HG02763 (cell line): Measurements from ENCODE around the gene NUP43.
A peak's percentile ranks its signal among the peaks of the same experiment; 100 is the strongest.
"Not testable (repeated sequence)": the region's sequence is repeated elsewhere in the genome, so short reads cannot be mapped to it uniquely, and the experiment has no call there.

Experiments used
- ATAC-seq: cut with Tn5 transposase; IDR thresholded peaks from one replicate; pipeline ENCODE4 v1.9.1; 2021; ENCODE audit warnings: mild to moderate bottlenecking, moderate library complexity; ENCODE audit not compliant: unreplicated experiment

The NUP43 gene

GRCh38 chr6:149746147-149746946, at the start of gene NUP43:
Gene NUP43, minus strand, starts transcription at chr6:149746529. Its CDS starts 34 bp downstream, at chr6:149746495.
- peak; percentile 52 for ATAC-seq

GRCh38 chr6:149783551-149783950, 37.2 kb upstream of the NUP43 start:
- ATAC-seq, result no peak

GRCh38 chr6:149782337-149782736, 36.0 kb upstream of the NUP43 start:
- no peak for ATAC-seq

GRCh38 chr6:149781715-149782114, 35.4 kb upstream of the NUP43 start:
- ATAC-seq, result no peak

GRCh38 chr6:149779644-149779963, 33.3 kb upstream of the NUP43 start:
- ATAC-seq, result no peak

GRCh38 chr6:149777624-149778023, 31.3 kb upstream of the NUP43 start:
- ATAC-seq, result no peak

- ATAC-seq, result no peak
Observed at GRCh38 chr6:149771925-149772324, 25.6 kb upstream of the NUP43 start.

- no peak for ATAC-seq
Observed at GRCh38 chr6:149771185-149771584, 24.9 kb upstream of the NUP43 start.

GRCh38 chr6:149769676-149770075, 23.3 kb upstream of the NUP43 start:
- ATAC-seq, result no peak

- ATAC-seq, result no peak
Observed at GRCh38 chr6:149766156-149766769, 19.9 kb upstream of the NUP43 start.

- no peak for ATAC-seq
Observed at GRCh38 chr6:149763866-149764265, 17.5 kb upstream of the NUP43 start.

GRCh38 chr6:149761438-149761837, 15.1 kb upstream of the NUP43 start:
- peak; percentile 95 for ATAC-seq

GRCh38 chr6:149756261-149756636, 9.9 kb upstream of the NUP43 start:
- no peak for ATAC-seq

- ATAC-seq, result peak; percentile 49
Observed at GRCh38 chr6:149755300-149756260, 9.3 kb upstream of the NUP43 start.

GRCh38 chr6:149754548-149754947, 8.2 kb upstream of the NUP43 start:
- ATAC-seq, result no peak

GRCh38 chr6:149753374-149753637, 7.0 kb upstream of the NUP43 start:
- ATAC-seq, result not testable (repeated sequence)

GRCh38 chr6:149752600-149753373, 6.5 kb upstream of the NUP43 start:
- no peak for ATAC-seq

- ATAC-seq, result not testable (repeated sequence)
Observed at GRCh38 chr6:149751920-149752319, 5.6 kb upstream of the NUP43 start.

- no peak for ATAC-seq
Observed at GRCh38 chr6:149751239-149751638, 4.9 kb upstream of the NUP43 start.

- ATAC-seq, result peak; percentile 30
Observed at GRCh38 chr6:149750136-149750609, 3.8 kb upstream of the NUP43 start.
